Astrocyte of the cerebellum (primary cell): ENCODE measurements around the gene NAA80.

Source experiments
- DNase-seq: peaks from one replicate; pipeline ENCODE4 v3.0.0-alpha.2; 2011; ENCODE audit warnings: low read depth
- H3K4me3 ChIP-seq: 2 replicates; pipeline ENCODE4 v1.5.1; 2011; ENCODE audit warnings: mild to moderate bottlenecking, low read depth, low read length, moderate library complexity
- CTCF ChIP-seq: IDR thresholded peaks from 2 replicates; pipeline ENCODE4 v1.5.1; 2012; ENCODE audit warnings: low read length, low read depth, moderate library complexity, mild to moderate bottlenecking; ENCODE audit errors: missing control alignments
- in situ Hi-C: cut with HindIII; loops from 2 replicates; pipeline ENCODE4 v1.10.0; 2017; ENCODE audit warnings: low sequenced_read_pairs

Gene NAA80

GRCh38 chr3:50279255-50280016 lies 19.8 kb downstream of the NAA80 start:
- H3K4me3 ChIP-seq, result no peak overlapping the region
- no peak for DNase-seq
- in situ Hi-C loops, result no loop called here
- TF ChIP-seq CTCF, result no peak

GRCh38 chr3:50278880-50279224 lies 20.4 kb downstream of the NAA80 start, which contains the start of gene LSMEM2:
LSMEM2 (plus strand) TSS chr3:50279087; CDS start chr3:50279114, 27 bp downstream.
- TF ChIP-seq CTCF, result no peak
- in situ Hi-C loops, result no loop called here
- no peak for DNase-seq
- no peak within 1 kb of the TSS for H3K4me3 ChIP-seq

GRCh38 chr3:50278123-50278879 lies 20.9 kb downstream of the NAA80 start:
- DNase-seq, result no peak
- H3K4me3 ChIP-seq, result no peak overlapping the region
- TF ChIP-seq CTCF, result no peak
- in situ Hi-C loops, result no loop called here

- in situ Hi-C loops, result no loop called here
- no peak for TF ChIP-seq CTCF
- no peak for DNase-seq
- no peak overlapping the region for H3K4me3 ChIP-seq
These were observed 22.5 kb downstream of the NAA80 start for GRCh38 chr3:50276762-50277101.

- no peak for TF ChIP-seq CTCF
- DNase-seq, result no peak
- in situ Hi-C loops, result no loop called here
- H3K4me3 ChIP-seq, result no peak overlapping the region
These were observed 23.0 kb downstream of the NAA80 start for GRCh38 chr3:50275996-50276761.

- H3K4me3 ChIP-seq, result no peak overlapping the region
- in situ Hi-C loops, result no loop called here
- no peak for DNase-seq
- TF ChIP-seq CTCF, result no peak
These were observed 23.8 kb downstream of the NAA80 start for GRCh38 chr3:50275141-50275995.
